Measurements from ENCODE around the gene ANKS1B. TPM values are rescaled to one million over a fixed set of nuclear protein-coding genes. Genes with fewer than 3 reads are reported as not detected.

ANKS1B gene
- total RNA-seq, 1 donor from 2014 or later = 2.3 TPM

DNA sequence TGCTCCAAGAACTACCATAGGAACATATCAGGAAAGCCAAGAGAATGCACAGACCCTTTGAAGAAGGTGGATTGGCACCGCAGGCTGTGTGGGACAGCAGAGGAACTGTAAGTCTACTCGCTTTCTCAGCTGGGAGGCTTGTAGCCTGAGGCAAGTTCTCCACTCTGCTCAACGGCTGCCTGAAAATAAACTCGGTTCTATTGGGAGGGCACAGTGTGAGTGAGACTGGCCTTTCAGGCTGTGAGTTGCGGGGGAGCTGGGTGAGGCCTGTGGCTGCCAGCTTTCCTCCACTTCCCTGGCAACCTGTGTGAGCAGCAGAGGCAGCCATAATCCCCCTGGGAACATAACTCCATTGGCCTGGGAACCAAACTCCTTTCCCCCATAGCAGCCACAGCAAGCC lies 132.1 kb downstream of the ANKS1B start:
- no peak for DNase-seq (ENCODE audit: low spot score)
- Mint-ChIP-seq H3K9me3 (ENCODE audit: low read depth) (no peaks in the 10 kb centered on the region), H3K4me3 (ENCODE audit: unreplicated experiment) (no peak overlapping the region), H3K36me3 (ENCODE audit: low read depth) (no peaks in the 10 kb centered on the region), H3K27ac (ENCODE audit: unreplicated experiment) (no peak overlapping the region), H3K4me1 (ENCODE audit: low read depth) (no peaks in the 10 kb centered on the region), H3K27me3 (ENCODE audit: low read depth) (peaks cover 14% of the 10 kb centered on the region)
- no peak for TF ChIP-seq CTCF (IDR thresholded peaks at IDR 0.05)

DNA sequence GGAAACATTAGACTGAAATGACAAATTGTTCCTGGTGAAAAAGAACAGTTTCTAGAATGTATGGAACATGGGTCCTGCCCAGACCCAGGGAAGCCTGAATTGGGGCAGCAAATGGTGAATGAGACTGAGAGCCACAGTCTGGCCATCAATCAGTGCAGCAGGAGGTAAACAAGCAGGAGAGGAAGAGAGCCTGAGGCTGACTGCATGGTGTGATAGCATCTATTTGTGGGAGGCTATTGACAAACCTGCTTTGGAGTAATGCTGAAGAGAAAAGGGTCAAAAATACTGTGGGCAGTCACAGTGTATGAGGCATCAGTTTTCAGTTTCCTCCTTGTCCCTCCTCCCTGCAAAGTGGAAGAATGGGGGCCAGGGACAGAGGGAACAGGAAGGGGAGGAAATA lies 136.8 kb downstream of the ANKS1B start:
- H3K36me3 Mint-ChIP-seq (ENCODE audit: low read depth) = no peaks in the 10 kb centered on the region
- DNase-seq (ENCODE audit: low spot score) = no peak
- peaks cover 8% of the 10 kb centered on the region for H3K9me3 Mint-ChIP-seq (ENCODE audit: low read depth)
- H3K4me1 Mint-ChIP-seq (ENCODE audit: low read depth) = no peaks in the 10 kb centered on the region
- no peak for TF ChIP-seq CTCF (IDR thresholded peaks at IDR 0.05)
- no peak overlapping the region for H3K27ac Mint-ChIP-seq (ENCODE audit: unreplicated experiment)
- no peak overlapping the region for H3K4me3 Mint-ChIP-seq (ENCODE audit: unreplicated experiment)
- peaks cover 12% of the 10 kb centered on the region for H3K27me3 Mint-ChIP-seq (ENCODE audit: low read depth)

- Mint-ChIP-seq H3K27me3 (ENCODE audit: low read depth) (peaks cover 3% of the 10 kb centered on the region), H3K4me1 (ENCODE audit: low read depth) (no peaks in the 10 kb centered on the region), H3K9me3 (ENCODE audit: low read depth) (no peaks in the 10 kb centered on the region), H3K36me3 (ENCODE audit: low read depth) (no peaks in the 10 kb centered on the region), H3K4me3 (ENCODE audit: unreplicated experiment) (no peak overlapping the region), H3K27ac (ENCODE audit: unreplicated experiment) (no peak overlapping the region)
- DNase-seq (ENCODE audit: low spot score) = no peak
- no peak for TF ChIP-seq CTCF (IDR thresholded peaks at IDR 0.05)
These were observed 150.0 kb downstream of the ANKS1B start for GRCh38 chr12:99834710-99835109.

DNA sequence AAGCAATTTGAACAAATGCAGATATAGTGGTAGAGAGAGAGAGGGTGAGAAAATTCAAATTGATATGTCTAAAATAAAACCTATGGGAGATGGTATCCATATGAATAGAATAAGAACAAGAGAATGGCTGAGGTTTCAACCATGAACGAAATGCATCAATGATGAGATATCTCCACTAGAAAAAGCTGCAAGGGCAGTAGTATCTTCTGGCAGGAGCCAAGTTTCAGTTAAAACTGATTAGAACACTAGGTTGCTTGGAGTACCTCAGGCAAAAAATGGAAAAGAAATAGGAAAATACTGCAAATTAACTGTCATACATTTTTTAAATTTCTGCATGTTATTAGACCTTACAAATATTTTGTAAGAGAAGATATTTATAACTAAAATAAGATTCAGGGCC lies 151.3 kb downstream of the ANKS1B start:
- Mint-ChIP-seq H3K4me3 (ENCODE audit: unreplicated experiment) (no peak overlapping the region), H3K36me3 (ENCODE audit: low read depth) (no peaks in the 10 kb centered on the region), H3K27ac (ENCODE audit: unreplicated experiment) (no peak overlapping the region), H3K27me3 (ENCODE audit: low read depth) (peaks cover 3% of the 10 kb centered on the region), H3K4me1 (ENCODE audit: low read depth) (no peaks in the 10 kb centered on the region), H3K9me3 (ENCODE audit: low read depth) (no peaks in the 10 kb centered on the region)
- no peak for DNase-seq (ENCODE audit: low spot score)
- no peak for TF ChIP-seq CTCF (IDR thresholded peaks at IDR 0.05)

DNA sequence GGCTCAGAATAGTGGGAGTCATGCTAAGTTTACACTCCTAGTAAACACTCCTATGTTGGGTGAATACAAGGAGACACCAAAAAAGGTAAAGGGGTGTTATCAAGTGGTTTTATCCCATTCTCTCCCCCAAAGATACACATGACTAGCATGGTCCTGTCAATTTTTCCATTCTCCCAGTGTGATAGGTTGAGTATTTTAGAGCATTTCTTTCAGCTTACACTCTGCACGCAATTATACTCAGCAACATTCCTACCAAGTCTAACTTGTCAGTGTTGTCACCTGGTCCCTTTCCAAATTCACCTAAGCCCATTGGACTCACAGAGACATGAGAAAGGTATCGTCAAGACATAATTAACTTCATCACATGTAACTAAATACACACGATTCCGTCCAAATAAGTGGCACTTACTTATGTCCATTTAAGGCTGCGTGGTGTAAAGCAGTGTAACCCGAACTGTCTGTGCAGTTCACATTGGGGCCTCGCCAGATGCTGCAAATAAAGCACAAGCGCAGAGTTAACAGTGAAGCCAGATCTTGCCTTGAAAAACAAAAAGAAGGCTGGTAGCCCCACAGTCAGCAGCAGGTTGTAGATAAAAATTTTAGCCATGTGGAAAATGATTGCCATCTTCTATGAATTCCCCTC lies 159.7 kb downstream of the ANKS1B start:
- Mint-ChIP-seq H3K27ac (ENCODE audit: unreplicated experiment) (no peak overlapping the region), H3K4me1 (ENCODE audit: low read depth) (no peaks in the 10 kb centered on the region), H3K4me3 (ENCODE audit: unreplicated experiment) (no peak overlapping the region), H3K27me3 (ENCODE audit: low read depth) (peaks cover 10% of the 10 kb centered on the region), H3K36me3 (ENCODE audit: low read depth) (no peaks in the 10 kb centered on the region), H3K9me3 (ENCODE audit: low read depth) (no peaks in the 10 kb centered on the region)
- no peak for DNase-seq (ENCODE audit: low spot score)
- TF ChIP-seq CTCF (IDR thresholded peaks at IDR 0.05) = no peak
